ENCODE results near the gene MRPL49.

DNA sequence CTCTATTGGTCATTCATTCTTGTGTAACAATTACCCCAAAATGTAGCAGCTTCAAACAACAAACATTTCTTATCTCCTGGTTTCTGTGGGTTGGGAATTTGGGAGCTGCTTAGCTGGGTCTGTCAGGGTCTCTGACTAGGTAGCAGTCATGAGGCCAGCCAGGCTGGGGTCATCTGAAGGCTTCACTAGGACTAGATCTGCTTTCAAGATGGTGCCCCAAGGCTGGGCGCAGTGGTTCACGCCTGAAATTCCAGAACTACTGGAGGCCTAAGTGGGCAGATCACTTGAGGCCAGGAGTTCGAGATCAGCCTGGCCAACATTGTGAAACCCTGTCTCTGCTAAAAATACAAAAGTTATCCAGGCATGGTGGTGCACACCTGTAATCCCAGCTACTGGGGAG lies 34.8 kb downstream of the MRPL49 start:
- no peak for TF ChIP-seq POLR2AphosphoS5 (IDR thresholded peaks at IDR 0.05; ENCODE audit: insufficient read depth, low read depth, low read length)
- no peak for TF ChIP-seq CTCF (IDR thresholded peaks at IDR 0.05; ENCODE audit: extremely low read depth in 1 of 2, insufficient read depth in 1 of 2, low read depth in 1 of 2, low read length in 2 of 2)
- TF ChIP-seq POLR2A (IDR thresholded peaks at IDR 0.05; ENCODE audit: low read depth, low read length): no peak
